IMR-90 (cell line): Measurements from ENCODE around the gene IRAK3. TPM values are rescaled to one million over a fixed set of nuclear protein-coding genes. Genes with fewer than 3 reads are reported as not detected.

Experiments
- ATAC-seq: fragments of 200-7000 bp; cut with Tn5 transposase; 2 replicates; pipeline ENCODE4 v1.9.1; 2020; ENCODE audit warnings: low read depth, mild to moderate bottlenecking, moderate library complexity
- BruUV-seq: library from RNA; stranded (reverse); fragments of 400-500 nt; replicated peaks from 2 replicates; lab custom pipeline; 2021; lab: Mats Ljungman, UMichigan
- CTCF ChIA-PET: fragments of 300-600 bp; formaldehyde crosslinking; extraction: SDS; loops from one replicate; lab custom pipeline; 2021; ENCODE audit warnings: antibody characterized with exemption; lab: Yijun Ruan, JAX
- POLR2A ChIA-PET: fragments of 300-600 bp; sonication (Branson Sonifier 250); formaldehyde crosslinking; loops from one replicate; lab custom pipeline; 2022; ENCODE audit warnings: antibody characterized with exemption; ENCODE audit not compliant: unreplicated experiment; lab: Charles Lee
- DNase-seq: peaks from one replicate; pipeline ENCODE4 v3.0.0; 2013
- H2AFZ ChIP-seq: replicated peaks from 2 replicates; pipeline ENCODE3; 2013; ENCODE audit warnings: low read length, mild to moderate bottlenecking; ENCODE audit not compliant: poor library complexity
- H2AK5ac ChIP-seq: 2 replicates; pipeline ENCODE4 v1.6.1; 2013; ENCODE audit warnings: low read depth, low read length, inconsistent platforms
- H2AK9ac ChIP-seq: replicated peaks from 2 replicates; pipeline ENCODE3; 2013; ENCODE audit warnings: mild to moderate bottlenecking, low read depth, low read length, moderate library complexity; ENCODE audit not compliant: poor library complexity
- H2BK120ac ChIP-seq: 2 replicates; pipeline ENCODE4 v1.6.1; 2013; ENCODE audit warnings: low read depth, low read length, inconsistent platforms
- H2BK15ac ChIP-seq: 3 replicates; pipeline ENCODE4 v1.6.1; 2013; ENCODE audit warnings: low read depth, low read length, inconsistent platforms
- H2BK20ac ChIP-seq: 2 replicates; pipeline ENCODE4 v1.6.1; 2013; ENCODE audit warnings: low read depth, mild to moderate bottlenecking, inconsistent platforms, low read length, moderate library complexity
- H2BK5ac ChIP-seq: 2 replicates; pipeline ENCODE4 v1.6.1; 2013; ENCODE audit warnings: mild to moderate bottlenecking, low read depth, low read length, inconsistent platforms; ENCODE audit not compliant: poor library complexity, severe bottlenecking
- H3K14ac ChIP-seq: replicated peaks from 2 replicates; pipeline ENCODE4 v1.6.1; 2013; ENCODE audit warnings: low read depth, low read length, inconsistent platforms
- H3K18ac ChIP-seq: 2 replicates; pipeline ENCODE4 v1.6.1; 2013; ENCODE audit warnings: low read depth, low read length, control low read depth
- H3K23ac ChIP-seq: 2 replicates; pipeline ENCODE4 v1.6.1; 2013; ENCODE audit warnings: low read depth, low read length, inconsistent platforms
- H3K27ac ChIP-seq: 2 replicates; pipeline ENCODE4 v1.5.1; 2013; ENCODE audit warnings: mild to moderate bottlenecking, control low read depth, low read length; ENCODE audit not compliant: insufficient read depth
- H3K27me3 ChIP-seq: 2 replicates; pipeline ENCODE4 v1.6.1; 2013; ENCODE audit warnings: low read length; ENCODE audit not compliant: control insufficient read depth, insufficient read depth
- H3K36me3 ChIP-seq: 2 replicates; pipeline ENCODE4 v1.6.1; 2013; ENCODE audit warnings: low read length, mixed read lengths; ENCODE audit not compliant: control insufficient read depth, insufficient read depth
- H3K4ac ChIP-seq: 2 replicates; pipeline ENCODE4 v1.6.1; 2013; ENCODE audit warnings: low read depth, low read length, inconsistent platforms
- H3K4me1 ChIP-seq: 2 replicates; pipeline ENCODE4 v1.6.1; 2013; ENCODE audit warnings: low read length, mixed read lengths; ENCODE audit not compliant: control insufficient read depth, insufficient read depth
- H3K4me2 ChIP-seq: 2 replicates; pipeline ENCODE4 v1.6.1; 2013; ENCODE audit warnings: low read depth, mild to moderate bottlenecking, control low read depth, low read length, moderate library complexity
- H3K4me3 ChIP-seq: 2 replicates; pipeline ENCODE4 v1.5.1; 2013; ENCODE audit warnings: low read depth, mild to moderate bottlenecking, control low read depth, low read length, moderate library complexity; ENCODE audit not compliant: insufficient read depth
- H3K56ac ChIP-seq: 2 replicates; pipeline ENCODE4 v1.6.1; 2013; ENCODE audit warnings: low read length, inconsistent platforms; ENCODE audit not compliant: insufficient read depth; ENCODE audit errors: extremely low read depth
- H3K79me1 ChIP-seq, 2 experiments: 2 replicates each; pipeline ENCODE4 v1.6.1; 2013; ENCODE audit warnings: low read length in 2 of 2, inconsistent platforms in 1 of 2, low read depth in 1 of 2
- H3K9ac ChIP-seq: 2 replicates; pipeline ENCODE4 v1.6.1; 2013; ENCODE audit warnings: low read depth, low read length, control low read depth
- H3K9me1 ChIP-seq: 2 replicates; pipeline ENCODE4 v1.6.1; 2013; ENCODE audit warnings: low read length, inconsistent platforms; ENCODE audit not compliant: insufficient read depth
- H3K9me3 ChIP-seq: 2 replicates; pipeline ENCODE4 v1.6.1; 2013; ENCODE audit warnings: low read length; ENCODE audit not compliant: control insufficient read depth, insufficient read depth
- H4K20me1 ChIP-seq: 2 replicates; pipeline ENCODE4 v1.6.1; 2013; ENCODE audit warnings: low read length, inconsistent platforms; ENCODE audit not compliant: insufficient read depth
- H4K5ac ChIP-seq: 2 replicates; pipeline ENCODE4 v1.6.1; 2013; ENCODE audit warnings: mild to moderate bottlenecking, low read depth, low read length, control low read depth
- H4K8ac ChIP-seq, 2 experiments: 2 replicates each; pipeline ENCODE4 v1.6.1; 2013; ENCODE audit warnings: low read depth in 2 of 2, low read length in 2 of 2, control low read depth in 1 of 2, inconsistent platforms in 1 of 2
- H4K91ac ChIP-seq: 2 replicates; pipeline ENCODE4 v1.6.1; 2013; ENCODE audit warnings: low read depth, low read length, inconsistent platforms; ENCODE audit not compliant: insufficient read depth
- MAFK ChIP-seq: IDR thresholded peaks from 2 replicates; pipeline ENCODE4 v1.6.1; 2012; ENCODE audit warnings: low read depth, low read length, improper control_type of control experiment
- RCOR1 ChIP-seq: IDR thresholded peaks from 2 replicates; pipeline ENCODE4 v1.6.1; 2012; ENCODE audit warnings: mild to moderate bottlenecking, low read length, improper control_type of control experiment; ENCODE audit not compliant: insufficient replicate concordance
- RFX5 ChIP-seq: IDR thresholded peaks from 2 replicates; pipeline ENCODE4 v1.8.0; 2012; ENCODE audit warnings: low read depth, mild to moderate bottlenecking, low read length, moderate library complexity
- WGBS, 2 experiments: methylation state at CpG; one replicate each; pipeline versions ENCODE4 v1.1.5 to v1.1.7; 2013; ENCODE audit warnings: missing lambda C conversion rate in 2 of 2; ENCODE audit not compliant: insufficient read length in 1 of 2; ENCODE audit errors: extremely low coverage in 2 of 2; 5-methylcytosine and 5-hydroxymethylcytosine counted together
- dilution Hi-C: fragments of 300-500 bp; cut with HindIII; formaldehyde crosslinking; loops from one replicate; pipeline ENCODE4 v1.14.3; 2018; ENCODE audit warnings: low sequenced_read_pairs; ENCODE audit not compliant: unreplicated experiment
- in situ Hi-C: fragments of 300-500 bp; cut with MboI; formaldehyde crosslinking; loops from 3 replicates; pipeline ENCODE4 v1.14.3; 2019; ENCODE audit warnings: low sequenced_read_pairs, inconsistent platforms, mixed read lengths
- intact Hi-C: fragments of 100-400 bp; cut with micrococcal nuclease; formaldehyde crosslinking; loops from 2 replicates; pipeline ENCODE4 v1.10.0; 2022
- polyA plus RNA-seq, 3 experiments: library from polyadenylated mRNA; depleted of rRNA; stranded (reverse); fragments of >200 nt; gene quantifications; 2 replicates each; pipeline ENCODE4 v1.2.3, GENCODE V29; 2012; ENCODE audit warnings: low replicate concordance in 1 of 3
- total RNA-seq: library from RNA; depleted of rRNA; stranded (reverse); fragments of >200 nt; gene quantifications from 2 replicates; pipeline ENCODE4 v1.2.3, GENCODE V29; 2012

Gene IRAK3
- total and polyA plus RNA-seq, 2 of the 4 experiments (the other 2 are of a cell fraction): 0.53 to 0.72 TPM

DNA sequence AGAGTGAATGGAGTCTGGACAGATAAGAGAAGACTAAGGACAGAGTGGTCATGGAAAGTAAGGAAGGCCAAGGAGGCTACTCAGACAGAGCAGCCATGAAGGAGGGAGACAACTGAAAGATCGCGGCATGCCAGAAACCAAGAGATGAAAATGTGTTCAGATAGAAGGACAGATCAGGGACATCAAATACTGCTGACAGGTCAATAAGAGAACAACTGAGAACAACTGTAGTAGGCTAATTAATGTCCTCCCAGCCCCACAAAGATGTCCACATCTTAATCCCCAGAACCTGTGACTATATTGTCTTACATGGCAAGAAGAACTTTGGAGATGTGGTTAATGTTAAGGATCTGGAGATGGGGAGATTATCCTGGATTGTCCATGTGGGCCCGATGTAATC lies 98.3 kb downstream of the IRAK3 start:
- CTCF ChIA-PET: no interaction called here
- 71% methylated on average over 1 of the region's 3 CpGs; no CpG with 5 or more reads in 1 of the 2 experiments for WGBS, 2 experiments
- H2AK9ac ChIP-seq: no peak overlapping the region
- no peak overlapping the region for H3K27ac ChIP-seq
- no TSS peak for BruUV-seq
- H3K4me2 ChIP-seq: no peak overlapping the region
- H3K14ac ChIP-seq: no peak overlapping the region
- POLR2A ChIA-PET: no interaction called here
- no peaks in the 10 kb centered on the region for H3K36me3 ChIP-seq
- no peak overlapping the region for H2AK5ac ChIP-seq
- peaks cover 11% of the 10 kb centered on the region for H3K27me3 ChIP-seq
- ATAC-seq: no peak
- H4K20me1 ChIP-seq: no peaks in the 10 kb centered on the region
- H3K4me1 ChIP-seq: no peaks in the 10 kb centered on the region
- H4K91ac ChIP-seq: no peak overlapping the region
- H3K56ac ChIP-seq: no peak overlapping the region
- no peak overlapping the region for H3K18ac ChIP-seq
- no peak overlapping the region for H3K4ac ChIP-seq
- H3K9ac ChIP-seq: no peak overlapping the region
- no peaks in the 10 kb centered on the region for H3K79me1 ChIP-seq
- no peak overlapping the region for H2BK5ac ChIP-seq
- DNase-seq: no peak
- no peak overlapping the region for H4K5ac ChIP-seq
- no peak overlapping the region for H2BK20ac ChIP-seq
- in situ Hi-C loops: no loop called here
- dilution Hi-C loops: no loop called here
- intact Hi-C loops: no loop called here
- no peak overlapping the region for H3K23ac ChIP-seq
- no peak overlapping the region for H3K4me3 ChIP-seq
- H2BK15ac ChIP-seq: no peak overlapping the region
- no peaks in the 10 kb centered on the region for H3K9me3 ChIP-seq
- no peak for TF ChIP-seq RFX5
- peak; percentile 66 for TF ChIP-seq MAFK
- no peak for TF ChIP-seq RCOR1
- H3K9me1 ChIP-seq: no peaks in the 10 kb centered on the region
- H2AFZ ChIP-seq: no peak overlapping the region
- no peak overlapping the region for H2BK120ac ChIP-seq
- no peak overlapping the region for H4K8ac ChIP-seq
